Thyroid gland (tissue), 4 donors: ENCODE measurements around the gene PACS2. TPM values are rescaled to one million over a fixed set of nuclear protein-coding genes. Genes with fewer than 3 reads are reported as not detected.

Experiments
- DNase-seq, 2 donors: peaks; one replicate each; pipeline ENCODE4 v3.0.0-alpha.2; 2019
- H3K27ac ChIP-seq, 3 donors: fragments of 200-600 bp; sonication (generic); 1 replicate in 2 of 3; 2 replicates in 1 of 3; pipeline ENCODE4 v1.5.1; 2016 to 2019; ENCODE audit warnings: mild to moderate bottlenecking in 1 of 3, moderate library complexity in 1 of 3
- H3K27me3 ChIP-seq: fragments of 200-600 bp; sonication (generic); one replicate; pipeline ENCODE4 v1.5.1; 2019
- H3K36me3 ChIP-seq, 2 donors: fragments of 200-600 bp; sonication (generic); one replicate each; pipeline ENCODE4 v1.5.1; 2016 to 2019
- H3K4me1 ChIP-seq, 2 donors: fragments of 200-600 bp; sonication (generic); one replicate each; pipeline ENCODE4 v1.5.1; 2017 to 2019
- H3K4me3 ChIP-seq, 3 donors: fragments of 200-600 bp; sonication (generic); replicated peaks in 1 of 3; 1 replicate in 2 of 3; 2 replicates in 1 of 3; pipeline ENCODE4 v1.5.1; 2016; ENCODE audit warnings: mild to moderate bottlenecking in 1 of 3
- H3K9me3 ChIP-seq: fragments of 200-600 bp; sonication (generic); one replicate; pipeline ENCODE4 v1.5.1; 2017
- POLR2A ChIP-seq, 2 donors: fragments of 450-650 bp; IDR thresholded peaks; one replicate each; pipeline ENCODE4 v1.6.1; 2017; ENCODE audit warnings: antibody characterized with exemption in 2 of 2, mild to moderate bottlenecking in 2 of 2, moderate library complexity in 1 of 2
- whole genome bisulfite sequencing, 2 donors: methylation state at CpG; one replicate each; pipeline ENCODE4 v1.1.5; 2017; 5-methylcytosine and 5-hydroxymethylcytosine counted together
- intact Hi-C: fragments of 100-400 bp; cut with DNase I; formaldehyde crosslinking; loops from one replicate; pipeline ENCODE4 v1.15.1; 2023
- total RNA-seq, 4 donors: library from RNA; depleted of rRNA; stranded (reverse); fragments of >200 nt; gene quantifications; one replicate each; pipeline ENCODE4 v1.2.3, GENCODE V29; 2016
- TF ChIP-seq, protein P1 (sequence below), 6 experiments: fragments of 200-600 bp in 3 of 6; fragments of 450-650 bp in 3 of 6; sonication (generic) in 3 of 6; IDR thresholded peaks; one replicate each; pipeline ENCODE4 v1.5.1; 2016 to 2019; ENCODE audit warnings: antibody characterized with exemption in 6 of 6, mild to moderate bottlenecking in 2 of 6, inconsistent platforms in 1 of 6, moderate library complexity in 1 of 6

The PACS2 gene
- total RNA-seq, 4 donors from 2014 or later, result 54.6 to 85.2 (median 72.1) TPM

GRCh38 chr14:105337433-105337832 lies 22.9 kb downstream of the PACS2 start:
- 87 to 95% methylated on average over 6 of the region's 6 CpGs for WGBS, 2 donors
- H3K27me3 ChIP-seq, result no peaks in the 10 kb centered on the region
- H3K9me3 ChIP-seq, result no peaks in the 10 kb centered on the region
- intact Hi-C loops, result no loop called here
- H3K4me3 ChIP-seq, result no peak overlapping the region
- TF ChIP-seq POLR2A (IDR thresholded peaks at IDR 0.05), result no peak
- TF ChIP-seq, protein P1, sequence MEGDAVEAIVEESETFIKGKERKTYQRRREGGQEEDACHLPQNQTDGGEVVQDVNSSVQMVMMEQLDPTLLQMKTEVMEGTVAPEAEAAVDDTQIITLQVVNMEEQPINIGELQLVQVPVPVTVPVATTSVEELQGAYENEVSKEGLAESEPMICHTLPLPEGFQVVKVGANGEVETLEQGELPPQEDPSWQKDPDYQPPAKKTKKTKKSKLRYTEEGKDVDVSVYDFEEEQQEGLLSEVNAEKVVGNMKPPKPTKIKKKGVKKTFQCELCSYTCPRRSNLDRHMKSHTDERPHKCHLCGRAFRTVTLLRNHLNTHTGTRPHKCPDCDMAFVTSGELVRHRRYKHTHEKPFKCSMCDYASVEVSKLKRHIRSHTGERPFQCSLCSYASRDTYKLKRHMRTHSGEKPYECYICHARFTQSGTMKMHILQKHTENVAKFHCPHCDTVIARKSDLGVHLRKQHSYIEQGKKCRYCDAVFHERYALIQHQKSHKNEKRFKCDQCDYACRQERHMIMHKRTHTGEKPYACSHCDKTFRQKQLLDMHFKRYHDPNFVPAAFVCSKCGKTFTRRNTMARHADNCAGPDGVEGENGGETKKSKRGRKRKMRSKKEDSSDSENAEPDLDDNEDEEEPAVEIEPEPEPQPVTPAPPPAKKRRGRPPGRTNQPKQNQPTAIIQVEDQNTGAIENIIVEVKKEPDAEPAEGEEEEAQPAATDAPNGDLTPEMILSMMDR (IDR thresholded peaks at IDR 0.05), result no peak
- peaks cover 15 to 41% of the 10 kb centered on the region in 2 donors for H3K4me1 ChIP-seq
- DNase-seq, result no peak
- H3K36me3 ChIP-seq, result no peaks in the 10 kb centered on the region
- H3K27ac ChIP-seq, result peak overlapping the region in 1 of 3 donors; percentile 40

DNA sequence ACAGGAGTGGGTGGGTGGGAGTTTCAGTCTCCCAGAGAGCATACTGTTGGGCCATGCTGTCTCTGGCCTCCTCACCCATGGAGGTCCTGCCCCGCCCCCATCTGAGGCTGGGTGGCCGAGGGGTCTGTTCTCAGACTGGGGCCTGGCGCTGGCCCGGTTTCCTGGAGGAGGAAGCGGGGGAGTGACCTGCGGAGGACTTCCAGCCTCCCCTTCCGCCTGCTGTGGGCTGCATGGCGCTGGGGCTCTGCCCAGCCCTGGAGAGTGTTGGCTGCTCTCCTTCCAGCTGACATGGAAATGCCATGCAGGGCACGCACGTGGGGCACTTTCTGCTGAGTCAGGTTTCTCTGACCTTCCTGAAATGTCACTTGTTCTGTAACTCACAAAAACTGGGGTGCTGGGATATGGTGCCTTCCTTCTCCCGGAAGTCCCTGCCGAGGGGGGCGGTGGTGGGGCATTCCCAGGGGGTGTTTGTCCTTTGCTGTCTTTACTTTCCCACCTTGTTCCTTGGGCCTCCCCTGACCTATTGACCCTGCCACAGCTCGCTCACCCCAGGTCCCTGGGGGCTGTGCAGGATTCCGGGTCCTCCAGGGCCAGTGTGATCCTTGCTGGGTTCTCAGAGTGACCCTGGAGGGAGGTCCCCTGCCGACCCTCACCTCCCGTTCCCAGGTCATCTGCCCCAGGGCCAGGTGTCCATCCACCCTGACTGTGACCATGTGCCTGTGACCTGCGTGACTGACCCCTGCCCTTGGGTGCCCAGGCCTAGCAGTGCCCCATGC lies 23.6 kb downstream of the PACS2 start:
- Histone ChIP-seq H3K9me3 (no peaks in the 10 kb centered on the region), H3K27me3 (no peaks in the 10 kb centered on the region), H3K4me3 (no peak overlapping the region), H3K27ac (peak overlapping the region in 1 of 3 donors; percentile 40), H3K4me1 (peaks cover 15 to 40% of the 10 kb centered on the region in 2 donors), H3K36me3 (no peaks in the 10 kb centered on the region)
- intact Hi-C loops, result no loop called here
- WGBS, 2 donors, result 65 to 82% methylated on average over 6 to 16 of the region's 18 CpGs
- no peak for TF ChIP-seq POLR2A (IDR thresholded peaks at IDR 0.05)
- TF ChIP-seq, protein P1 (IDR thresholded peaks at IDR 0.05), result no peak
- DNase-seq, result peak; percentile 62 to 64

GRCh38 chr14:105340821-105341733 lies 26.5 kb downstream of the PACS2 start:
- peaks cover 15 to 26% of the 10 kb centered on the region in 2 donors for H3K4me1 ChIP-seq
- no peak for DNase-seq

DNA sequence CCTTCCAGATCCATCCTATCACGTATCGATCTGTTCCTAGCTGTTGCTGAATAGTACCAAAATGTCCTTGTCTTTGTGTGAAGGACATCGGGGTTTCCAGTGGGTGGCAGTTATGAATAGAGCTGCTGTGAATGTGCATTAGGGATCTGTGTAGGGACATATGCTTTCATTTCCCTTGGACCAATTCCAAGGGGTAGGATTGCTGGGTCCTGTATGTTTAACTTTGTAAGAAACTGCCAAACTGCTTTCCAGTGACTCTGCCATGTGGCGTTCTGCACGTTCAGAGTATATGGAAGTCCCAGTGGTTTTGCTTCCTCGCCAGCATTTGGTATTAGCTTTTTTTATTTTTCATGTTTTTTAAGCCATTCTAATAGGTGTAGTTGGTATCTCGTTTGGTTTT lies 28.6 kb downstream of the PACS2 start:
- Histone ChIP-seq H3K4me1 (peaks cover 6 to 20% of the 10 kb centered on the region in 2 donors), H3K27me3 (no peaks in the 10 kb centered on the region), H3K36me3 (no peaks in the 10 kb centered on the region), H3K27ac (no peak overlapping the region), H3K4me3 (no peak overlapping the region), H3K9me3 (no peaks in the 10 kb centered on the region)
- no peak for TF ChIP-seq POLR2A (IDR thresholded peaks at IDR 0.05)
- TF ChIP-seq, protein P1 (IDR thresholded peaks at IDR 0.05), result no peak
- WGBS, 2 donors, result 83 to 91% methylated on average over 7 of the region's 7 CpGs
- intact Hi-C loops, result no loop called here
- DNase-seq, result no peak

More at GRCh38 chr14:105340821-105341733, 26.5 kb downstream of the PACS2 start:
- no peaks in the 10 kb centered on the region for H3K9me3 ChIP-seq
- 79 to 85% methylated on average over 12 to 20 of the region's 20 CpGs for WGBS, 2 donors
- no peaks in the 10 kb centered on the region for H3K27me3 ChIP-seq
- intact Hi-C loops, result no loop called here
- H3K27ac ChIP-seq, result no peak overlapping the region
- TF ChIP-seq POLR2A (IDR thresholded peaks at IDR 0.05), result no peak
- TF ChIP-seq, protein P1 (IDR thresholded peaks at IDR 0.05), result no peak
- no peaks in the 10 kb centered on the region for H3K36me3 ChIP-seq
- H3K4me3 ChIP-seq, result no peak overlapping the region
